ES-I3 (cell line): ENCODE results near the gene NSUN6.
"Not testable (repeated sequence)": the region's sequence is repeated elsewhere in the genome, so short reads cannot be mapped to it uniquely, and the experiment has no call there.

ENCODE experiments used
- H3K36me3 ChIP-seq: 2 replicates; pipeline ENCODE4 v1.6.1; 2013; ENCODE audit warnings: mild to moderate bottlenecking, low read length, control low read depth, moderate library complexity; ENCODE audit not compliant: insufficient read depth
- H3K4me1 ChIP-seq: 2 replicates; pipeline ENCODE4 v1.6.1; 2013; ENCODE audit warnings: mild to moderate bottlenecking, control low read depth, low read length; ENCODE audit not compliant: insufficient read depth
- H3K9ac ChIP-seq: 2 replicates; pipeline ENCODE4 v1.6.1; 2013; ENCODE audit warnings: low read depth, mild to moderate bottlenecking, low read length, moderate library complexity
- H3K9me3 ChIP-seq: 2 replicates; pipeline ENCODE4 v1.6.1; 2013; ENCODE audit warnings: mild to moderate bottlenecking, low read length, moderate library complexity; ENCODE audit not compliant: control insufficient read depth, insufficient read depth

Gene NSUN6

DNA sequence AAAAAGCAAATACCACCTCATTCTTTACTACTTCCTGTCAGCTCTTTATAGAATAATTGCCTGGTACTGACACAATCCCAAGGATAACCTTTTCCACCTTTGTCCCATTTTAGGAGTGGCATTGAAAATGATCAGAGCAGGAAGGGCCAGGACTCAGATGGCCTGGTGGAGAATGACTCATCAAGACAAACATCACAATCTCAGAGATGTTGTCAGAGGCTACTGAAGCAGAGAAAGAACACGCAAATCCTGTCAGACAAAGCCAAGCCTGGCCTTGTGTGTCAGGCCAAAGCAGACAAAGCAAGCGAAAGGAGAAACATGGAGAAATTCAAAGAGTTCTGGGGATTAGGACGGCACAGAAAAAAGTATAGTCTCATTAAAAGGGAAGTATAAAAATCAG is 40.9 kb downstream of the NSUN6 start:
- Histone ChIP-seq H3K9ac (no peak overlapping the region), H3K4me1 (no peaks in the 10 kb centered on the region), H3K9me3 (no peaks in the 10 kb centered on the region), H3K36me3 (no peaks in the 10 kb centered on the region; the same call in 1 of the 2 replicates)

DNA sequence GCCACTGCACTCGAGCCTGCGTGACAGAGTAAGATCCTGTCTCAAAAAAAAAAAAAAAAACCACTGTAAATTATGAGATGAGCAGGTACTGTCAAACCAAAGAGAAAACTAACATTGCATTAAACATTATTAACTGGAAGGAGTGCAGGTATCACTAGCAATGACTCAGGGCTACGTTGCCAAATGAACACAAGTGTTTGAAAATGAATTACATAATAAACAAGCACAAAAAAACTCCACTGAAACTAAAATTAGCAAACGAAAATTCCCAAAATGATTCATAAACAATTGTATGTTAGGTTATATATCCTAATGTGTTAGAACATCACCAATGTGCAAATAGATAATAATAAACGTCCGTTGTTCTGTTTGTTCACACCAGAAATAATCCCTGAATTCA is 42.8 kb downstream of the NSUN6 start:
- H3K9me3 ChIP-seq: no peaks in the 10 kb centered on the region
- H3K4me1 ChIP-seq: no peaks in the 10 kb centered on the region
- H3K9ac ChIP-seq: no peak overlapping the region
- no peaks in the 10 kb centered on the region; the same call in 1 of the 2 replicates for H3K36me3 ChIP-seq

DNA sequence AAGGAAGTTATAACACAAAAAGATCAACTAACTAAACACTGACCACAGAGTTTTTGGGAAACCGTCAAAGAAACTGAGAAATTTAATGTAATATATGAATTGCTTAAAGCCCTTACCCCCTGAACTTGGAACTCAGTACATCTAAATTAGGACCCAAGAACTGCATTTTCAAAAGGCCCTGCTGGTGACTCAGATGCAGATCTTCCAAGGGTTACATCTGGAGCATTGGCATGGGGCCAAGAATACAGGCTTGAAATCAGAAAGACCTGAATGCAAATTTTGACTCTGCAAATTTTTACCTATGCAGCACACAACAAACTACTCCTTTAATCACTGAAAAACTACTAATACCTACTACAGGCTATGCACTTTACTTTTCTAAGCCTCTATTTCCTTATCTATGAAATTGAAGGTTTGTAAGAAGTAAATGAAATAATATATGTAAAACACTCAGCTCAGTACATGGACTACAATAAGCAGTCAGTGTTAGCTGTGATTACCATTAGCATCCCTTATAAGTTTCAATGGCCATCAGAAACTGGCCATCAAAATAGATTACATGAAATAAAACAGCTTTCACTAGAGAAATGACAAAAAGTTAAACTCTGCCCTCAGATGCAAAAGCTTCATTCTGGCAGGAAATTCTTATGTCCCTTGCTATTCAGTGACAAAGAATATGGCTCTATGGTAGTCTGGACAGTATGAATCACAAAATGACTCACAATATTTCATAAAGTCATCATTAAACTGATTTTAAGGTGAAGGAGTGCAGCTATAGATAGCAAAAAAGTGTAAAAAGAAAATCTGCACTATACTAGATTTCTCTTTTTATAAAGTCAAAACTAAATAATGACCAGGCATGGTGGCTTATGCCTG is 43.6 kb downstream of the NSUN6 start:
- H3K4me1 ChIP-seq: no peaks in the 10 kb centered on the region
- H3K9ac ChIP-seq: no peak overlapping the region
- H3K9me3 ChIP-seq: no peaks in the 10 kb centered on the region
- no peaks in the 10 kb centered on the region; the same call in 1 of the 2 replicates for H3K36me3 ChIP-seq

DNA sequence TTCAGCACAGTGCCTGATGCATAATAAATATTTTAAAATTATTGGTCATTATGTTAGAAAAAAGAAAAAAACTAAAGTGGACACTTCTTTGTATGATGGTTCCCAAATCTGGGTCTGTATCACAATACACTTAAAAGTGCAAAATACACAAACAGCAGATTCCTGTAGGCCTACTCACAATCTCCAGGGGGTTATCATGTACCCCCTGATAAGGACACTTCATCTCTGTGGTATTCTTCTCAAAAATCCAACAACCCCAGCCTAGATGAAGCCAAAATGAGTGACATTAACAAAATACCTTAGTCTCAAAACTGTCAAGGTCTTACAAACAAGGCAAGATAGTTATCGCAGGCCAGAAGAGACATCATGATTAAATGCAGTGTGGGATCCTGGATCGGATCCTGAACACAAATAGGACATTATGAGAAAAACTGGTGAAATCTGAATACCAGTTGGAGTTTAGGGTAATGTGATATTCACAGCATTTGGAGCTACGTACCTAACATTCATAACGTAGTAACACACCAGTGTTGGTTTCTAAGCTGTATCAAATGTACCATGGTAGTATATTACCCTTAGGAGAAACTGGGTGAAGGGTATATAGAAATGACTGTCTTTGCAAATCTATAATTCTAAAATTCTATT is 45.2 kb downstream of the NSUN6 start:
- no peaks in the 10 kb centered on the region for H3K4me1 ChIP-seq
- no peak overlapping the region for H3K9ac ChIP-seq
- H3K36me3 ChIP-seq: no peaks in the 10 kb centered on the region
- no peaks in the 10 kb centered on the region for H3K9me3 ChIP-seq

DNA sequence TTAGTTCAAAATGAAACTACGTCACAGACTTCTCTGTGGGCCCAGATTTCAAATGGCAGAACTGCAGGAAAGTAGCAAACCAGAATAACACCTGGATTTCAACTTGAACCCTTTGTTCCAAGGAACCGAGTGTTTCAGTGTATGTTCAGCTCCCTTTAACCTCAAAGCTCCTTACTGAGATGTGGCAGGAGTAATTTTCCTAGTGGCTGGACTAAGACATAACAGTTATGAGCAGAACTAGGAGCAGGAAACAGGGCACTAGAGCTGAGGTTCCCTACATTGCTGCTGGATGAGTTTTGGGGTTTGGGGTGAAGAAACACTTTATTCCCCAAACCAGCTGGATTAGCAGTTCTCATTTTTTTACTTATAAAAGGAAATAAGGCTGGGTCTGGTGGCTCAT is 50.1 kb downstream of the NSUN6 start:
- Histone ChIP-seq H3K4me1 (no peaks in the 10 kb centered on the region), H3K36me3 (no peaks in the 10 kb centered on the region), H3K9me3 (no peaks in the 10 kb centered on the region), H3K9ac (no peak overlapping the region)

DNA sequence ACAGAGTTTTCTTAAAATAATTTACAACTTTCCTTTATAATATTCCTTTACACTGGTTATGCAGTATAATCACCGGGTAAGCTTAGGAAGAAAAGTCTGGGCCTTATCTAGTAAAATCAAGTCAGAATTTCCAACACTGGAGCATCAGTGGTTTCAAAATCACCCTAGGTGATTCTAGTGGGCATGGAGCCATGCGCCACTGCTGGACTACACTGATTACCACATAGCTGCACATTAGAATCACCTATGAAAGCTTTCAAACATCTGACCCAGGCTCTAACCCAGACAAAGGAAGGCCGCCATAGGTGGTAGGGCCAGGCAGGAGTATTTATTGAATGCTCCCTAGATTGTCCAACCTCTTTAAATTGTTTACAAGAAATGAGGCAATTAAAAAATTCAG is 52.0 kb downstream of the NSUN6 start:
- no peak overlapping the region for H3K9ac ChIP-seq

DNA sequence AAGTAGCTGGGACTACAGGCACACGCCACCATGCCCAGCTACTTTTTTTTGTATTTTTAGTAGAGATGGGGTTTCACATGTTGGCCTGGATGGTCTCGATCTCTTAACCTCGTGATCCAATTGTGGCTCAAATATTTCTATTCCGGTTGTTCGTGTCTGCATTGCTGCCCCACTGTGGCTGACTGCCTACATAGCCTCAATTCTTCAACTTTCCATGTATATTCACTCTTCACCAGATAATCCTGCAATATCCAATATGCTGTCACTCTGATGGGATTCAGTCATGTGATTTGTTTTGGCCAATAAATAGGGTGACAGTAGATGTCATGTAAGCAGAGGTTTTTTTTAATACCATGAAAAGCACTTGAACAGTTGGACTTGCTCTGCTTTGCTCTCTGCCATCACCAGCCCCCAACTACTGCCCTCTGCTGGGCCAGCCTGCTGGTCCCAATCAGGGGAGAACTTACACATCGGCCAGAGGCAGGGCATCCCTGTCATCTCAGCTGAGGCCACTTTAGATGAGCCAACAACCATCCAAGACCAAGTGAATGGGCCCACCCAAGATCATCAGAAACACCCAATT is 56.7 kb downstream of the NSUN6 start:
- H3K9ac ChIP-seq: no peak overlapping the region
- H3K9me3 ChIP-seq: no peaks in the 10 kb centered on the region
- no peaks in the 10 kb centered on the region for H3K4me1 ChIP-seq
- H3K36me3 ChIP-seq: no peaks in the 10 kb centered on the region

More for the DNA sequence above, 52.0 kb downstream of the NSUN6 start:
- no peaks in the 10 kb centered on the region for H3K4me1 ChIP-seq
- H3K36me3 ChIP-seq: no peaks in the 10 kb centered on the region
- no peaks in the 10 kb centered on the region for H3K9me3 ChIP-seq

DNA sequence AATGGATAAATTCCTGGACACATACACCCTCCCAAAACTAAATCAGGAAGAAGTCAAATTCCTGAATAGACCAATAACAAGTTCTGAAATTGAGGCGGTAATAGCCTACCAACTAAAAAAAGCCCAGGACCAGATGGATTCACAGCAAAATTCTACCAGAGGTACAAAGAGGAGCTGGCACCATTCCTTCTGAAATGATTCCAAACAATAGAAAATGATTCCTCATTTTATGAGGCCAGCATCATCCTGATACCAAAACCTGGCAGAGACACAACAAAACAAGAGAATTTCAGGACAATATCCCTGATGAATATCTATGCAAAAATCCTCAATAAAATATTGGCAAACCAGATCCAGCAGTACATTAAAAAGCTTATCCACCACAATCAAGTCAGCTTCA is 60.2 kb downstream of the NSUN6 start:
- H3K4me1 ChIP-seq, H3K36me3 ChIP-seq, H3K9me3 ChIP-seq, H3K9ac ChIP-seq: not testable (repeated sequence)

DNA sequence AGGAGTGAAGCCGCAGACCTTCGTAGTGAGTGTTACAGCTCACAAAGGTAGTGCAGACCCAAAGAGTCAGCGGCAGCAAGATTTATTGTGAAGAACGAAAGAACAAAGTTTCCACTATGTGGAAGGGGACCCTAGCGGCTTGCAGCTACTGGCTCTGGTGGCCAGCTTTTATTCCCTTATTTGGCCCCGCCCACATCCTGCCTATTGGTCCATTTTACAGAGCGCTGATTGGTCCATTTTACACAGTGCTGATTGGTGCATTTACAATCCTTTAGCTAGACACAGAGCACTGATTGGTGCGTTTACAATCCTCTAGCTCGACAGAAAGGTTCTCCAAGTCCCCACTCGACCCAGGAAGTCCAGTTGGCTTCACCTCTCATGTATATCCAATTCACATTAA is 64.8 kb downstream of the NSUN6 start:
- not testable (repeated sequence) for H3K9me3 ChIP-seq, H3K36me3 ChIP-seq, H3K4me1 ChIP-seq, H3K9ac ChIP-seq

DNA sequence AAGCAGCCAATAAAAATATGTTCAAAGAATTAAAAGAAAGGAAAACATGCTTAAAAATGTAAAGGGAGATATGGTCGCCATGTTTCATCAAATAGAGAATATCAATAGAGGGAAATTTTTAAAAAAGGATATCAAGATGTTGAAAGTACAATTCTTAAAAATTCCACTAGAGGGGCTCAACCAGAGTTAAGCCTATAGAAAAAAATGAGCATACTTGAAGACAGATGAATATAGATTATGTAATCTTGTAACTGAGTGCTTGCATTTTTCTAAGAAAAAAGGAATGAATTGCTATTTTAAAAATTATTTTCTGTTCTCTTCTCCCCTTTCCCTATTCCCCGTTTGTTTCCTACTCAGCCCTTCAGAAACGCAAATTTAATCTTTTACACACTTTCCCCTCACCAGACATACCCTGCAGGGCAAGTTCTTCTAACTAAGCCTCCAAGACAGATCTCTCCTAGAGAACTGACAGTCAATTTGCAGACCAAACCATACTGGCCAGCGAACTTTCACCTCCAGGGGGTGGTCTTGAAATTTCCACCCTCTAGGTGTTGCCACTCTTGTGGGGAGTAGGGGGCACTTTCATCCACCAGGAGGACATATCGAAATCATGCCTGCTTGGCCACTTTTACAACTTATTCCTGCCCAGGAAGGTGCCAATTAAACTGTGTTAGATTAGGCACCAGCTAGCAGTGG is 67.7 kb downstream of the NSUN6 start:
- peaks cover 8% of the 10 kb centered on the region; the same call in 1 of the 2 replicates for H3K36me3 ChIP-seq
- no peak overlapping the region for H3K9ac ChIP-seq
- no peaks in the 10 kb centered on the region; the same call in 1 of the 2 replicates for H3K9me3 ChIP-seq
- H3K4me1 ChIP-seq: no peaks in the 10 kb centered on the region

DNA sequence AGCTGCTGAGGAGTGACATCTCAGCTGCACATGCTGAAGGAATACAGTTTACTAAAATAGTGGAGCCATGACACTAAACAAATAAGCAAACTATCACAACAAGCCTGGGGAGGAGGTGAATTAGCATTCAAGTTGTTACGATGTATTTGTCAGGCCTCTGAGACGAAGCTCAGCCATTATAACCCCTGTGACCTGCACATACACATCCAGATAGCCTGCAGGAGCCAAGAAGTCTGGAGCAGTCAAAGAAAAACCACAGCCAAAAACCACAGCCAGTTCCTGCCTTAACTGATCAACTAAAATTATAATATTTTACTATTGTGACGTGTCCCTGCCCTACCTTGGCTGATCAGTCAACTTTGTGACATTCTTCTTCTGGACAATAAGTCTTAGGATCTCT is 68.6 kb downstream of the NSUN6 start:
- H3K4me1 ChIP-seq: no peaks in the 10 kb centered on the region
- peaks cover 11% of the 10 kb centered on the region; the same call in 1 of the 2 replicates for H3K36me3 ChIP-seq
- peaks cover 1% of the 10 kb centered on the region for H3K9me3 ChIP-seq
- H3K9ac ChIP-seq: no peak overlapping the region

DNA sequence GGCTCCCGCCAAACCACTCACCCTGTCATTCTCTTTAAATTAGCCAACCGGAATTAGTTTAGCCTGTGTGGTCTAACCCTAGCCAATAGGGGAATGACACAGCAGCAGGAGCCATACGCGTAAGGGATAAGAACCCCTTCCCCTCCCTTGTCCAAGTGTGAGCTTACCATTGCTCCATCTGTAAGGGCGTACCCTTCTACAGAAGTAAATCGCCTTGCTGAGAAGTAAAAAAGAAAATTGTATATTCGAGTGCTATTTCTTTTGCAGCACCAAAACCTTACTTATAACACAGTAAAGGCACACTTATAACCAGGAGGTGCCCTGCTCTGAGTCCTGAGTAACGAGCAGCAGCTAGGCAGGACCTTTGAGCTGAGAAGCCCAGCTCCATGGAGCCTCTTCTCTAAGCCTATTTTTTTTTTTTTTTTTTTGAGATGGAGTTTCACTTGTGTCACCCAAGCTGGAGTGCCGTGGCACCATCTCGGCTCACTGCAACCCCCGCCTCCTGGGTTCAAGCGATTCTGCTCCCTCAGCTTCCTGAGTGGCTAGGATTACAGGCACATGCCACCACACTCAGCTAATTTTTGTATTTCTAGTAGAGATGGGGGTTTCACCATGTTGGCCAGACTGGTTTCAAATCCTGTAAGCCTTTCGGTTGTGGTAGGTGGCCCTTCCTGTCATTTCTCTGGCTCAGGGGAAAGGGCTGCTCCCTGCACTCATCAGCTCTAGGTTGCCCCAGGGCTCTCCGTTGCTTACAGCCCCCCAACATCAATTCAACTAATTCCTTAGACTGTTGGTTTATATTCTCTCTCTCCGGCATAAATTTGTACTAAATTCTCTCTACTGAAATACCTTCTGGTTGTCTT is 73.3 kb downstream of the NSUN6 start:
- Histone ChIP-seq H3K4me1 (no peaks in the 10 kb centered on the region), H3K9me3 (peaks cover 10% of the 10 kb centered on the region), H3K9ac (no peak overlapping the region), H3K36me3 (peaks cover 11% of the 10 kb centered on the region; the same call in 1 of the 2 replicates)

DNA sequence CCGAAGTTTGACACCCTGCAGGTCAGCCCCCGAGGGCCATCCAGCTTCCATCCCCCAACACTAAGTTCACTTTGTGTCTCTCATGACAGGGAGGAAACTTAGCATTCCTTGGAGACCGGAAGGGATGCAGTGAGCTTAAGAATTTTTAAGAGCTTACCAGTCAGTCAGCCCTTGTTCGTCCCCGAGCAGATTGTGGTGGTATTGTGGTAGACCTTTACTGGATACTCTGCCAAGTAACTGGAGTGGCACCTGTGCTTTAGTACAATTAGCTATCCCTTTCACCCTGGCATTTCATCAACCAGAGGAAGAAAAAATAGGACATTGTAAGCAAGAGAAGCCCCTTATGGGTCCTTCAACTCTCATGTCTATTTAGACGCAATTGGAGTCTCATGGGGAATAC is 74.8 kb downstream of the NSUN6 start:
- Histone ChIP-seq H3K9me3 (peaks cover 12% of the 10 kb centered on the region), H3K4me1 (no peaks in the 10 kb centered on the region), H3K36me3 (peaks cover 11% of the 10 kb centered on the region; the same call in 1 of the 2 replicates), H3K9ac (no peak overlapping the region)
